Fibroblast of pulmonary artery (primary cell): ENCODE data around the gene SCYL1.
"Not testable (repeated sequence)": the region's sequence is repeated elsewhere in the genome, so short reads cannot be mapped to it uniquely, and the experiment has no call there.

Experiments used
- DNase-seq: peaks from one replicate; pipeline ENCODE4 v3.0.0-alpha.2; 2010; ENCODE audit warnings: low read depth
- H3K4me3 ChIP-seq: replicated peaks from 2 replicates; pipeline ENCODE4 v1.5.1; 2011; ENCODE audit warnings: low read depth, mild to moderate bottlenecking, control low read depth, low read length, moderate library complexity
- TF ChIP-seq, protein P1 (sequence below): IDR thresholded peaks from 2 replicates; pipeline ENCODE4 v1.5.1; 2011; ENCODE audit warnings: mild to moderate bottlenecking, control low read depth, low read length, inconsistent platforms; ENCODE audit errors: missing control alignments

Gene SCYL1

DNA sequence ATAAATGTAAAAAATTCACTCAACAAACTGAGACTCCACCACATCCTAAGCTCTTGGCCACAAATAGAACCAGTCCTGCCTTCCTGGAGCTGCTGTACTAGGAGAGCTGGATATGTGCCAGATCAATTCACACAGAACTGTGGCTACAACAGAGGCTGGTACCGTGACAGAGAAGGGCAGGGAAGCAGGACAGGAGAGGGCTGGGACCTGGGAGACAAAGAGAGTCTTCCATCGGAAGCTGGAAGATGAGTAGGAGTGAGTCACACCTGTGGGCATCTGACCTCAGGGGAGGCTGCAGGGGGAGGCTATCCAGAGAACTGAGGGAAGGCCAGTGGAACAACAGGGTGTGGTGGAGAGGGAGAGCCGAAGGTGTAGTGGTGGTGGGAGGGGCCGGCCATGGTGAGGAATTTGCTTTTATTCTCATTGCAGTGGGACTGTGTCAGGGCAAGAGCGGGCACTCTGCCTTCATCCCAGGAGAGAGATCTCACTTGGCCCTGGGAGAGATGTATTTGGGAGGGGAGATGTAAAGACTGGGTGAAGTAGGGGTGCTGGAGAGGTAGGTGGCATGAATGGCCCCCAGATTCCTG is 35.2 kb downstream of the SCYL1 start:
- peak; percentile 62 for DNase-seq
- H3K4me3 ChIP-seq = no peak overlapping the region
- TF ChIP-seq, protein P1, sequence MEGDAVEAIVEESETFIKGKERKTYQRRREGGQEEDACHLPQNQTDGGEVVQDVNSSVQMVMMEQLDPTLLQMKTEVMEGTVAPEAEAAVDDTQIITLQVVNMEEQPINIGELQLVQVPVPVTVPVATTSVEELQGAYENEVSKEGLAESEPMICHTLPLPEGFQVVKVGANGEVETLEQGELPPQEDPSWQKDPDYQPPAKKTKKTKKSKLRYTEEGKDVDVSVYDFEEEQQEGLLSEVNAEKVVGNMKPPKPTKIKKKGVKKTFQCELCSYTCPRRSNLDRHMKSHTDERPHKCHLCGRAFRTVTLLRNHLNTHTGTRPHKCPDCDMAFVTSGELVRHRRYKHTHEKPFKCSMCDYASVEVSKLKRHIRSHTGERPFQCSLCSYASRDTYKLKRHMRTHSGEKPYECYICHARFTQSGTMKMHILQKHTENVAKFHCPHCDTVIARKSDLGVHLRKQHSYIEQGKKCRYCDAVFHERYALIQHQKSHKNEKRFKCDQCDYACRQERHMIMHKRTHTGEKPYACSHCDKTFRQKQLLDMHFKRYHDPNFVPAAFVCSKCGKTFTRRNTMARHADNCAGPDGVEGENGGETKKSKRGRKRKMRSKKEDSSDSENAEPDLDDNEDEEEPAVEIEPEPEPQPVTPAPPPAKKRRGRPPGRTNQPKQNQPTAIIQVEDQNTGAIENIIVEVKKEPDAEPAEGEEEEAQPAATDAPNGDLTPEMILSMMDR = no peak

DNA sequence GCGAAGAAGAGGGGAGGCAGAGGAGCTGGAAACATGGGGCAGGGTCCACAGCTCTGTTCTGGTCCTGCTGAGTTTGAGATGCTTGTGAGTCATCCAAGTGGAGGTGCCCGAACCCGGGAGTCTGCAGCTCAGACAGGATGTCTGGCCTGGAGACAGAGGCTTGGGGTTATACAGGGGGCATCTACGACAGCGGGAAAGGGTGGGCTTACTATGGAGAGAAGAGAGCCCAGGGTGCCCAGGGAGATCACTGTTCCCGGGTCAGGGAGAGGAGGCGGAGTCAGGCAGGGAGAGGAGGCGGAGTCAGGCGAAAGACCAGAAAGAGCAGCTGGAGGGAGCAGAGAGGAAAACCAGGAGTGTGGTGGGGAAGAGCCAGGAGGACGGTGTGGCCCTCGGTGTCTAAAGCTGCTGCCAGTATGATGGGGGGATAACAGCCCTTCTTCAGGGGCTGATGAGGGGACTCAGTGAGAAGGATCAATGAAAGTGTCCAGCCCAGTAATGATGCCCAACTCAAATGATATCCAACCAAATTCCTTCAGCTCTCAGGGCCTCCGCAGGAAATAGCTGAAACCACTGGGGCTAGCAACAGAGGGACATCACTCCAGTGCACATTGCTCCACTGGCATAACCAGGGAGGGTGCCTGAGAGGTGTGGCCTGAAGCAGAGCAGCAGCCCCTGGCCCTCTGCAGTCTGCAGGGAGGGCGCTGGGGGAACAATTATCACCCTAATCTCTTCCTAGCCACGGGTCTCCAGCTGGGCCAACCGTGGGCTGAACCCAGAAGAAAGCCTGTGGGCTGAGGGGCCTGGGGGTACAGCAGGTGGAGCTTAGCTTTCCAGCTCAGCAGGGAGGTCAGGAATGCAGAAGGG is 35.9 kb downstream of the SCYL1 start:
- DNase-seq = peak; percentile 61
- no peak overlapping the region for H3K4me3 ChIP-seq
- TF ChIP-seq, protein P1 = no peak

DNA sequence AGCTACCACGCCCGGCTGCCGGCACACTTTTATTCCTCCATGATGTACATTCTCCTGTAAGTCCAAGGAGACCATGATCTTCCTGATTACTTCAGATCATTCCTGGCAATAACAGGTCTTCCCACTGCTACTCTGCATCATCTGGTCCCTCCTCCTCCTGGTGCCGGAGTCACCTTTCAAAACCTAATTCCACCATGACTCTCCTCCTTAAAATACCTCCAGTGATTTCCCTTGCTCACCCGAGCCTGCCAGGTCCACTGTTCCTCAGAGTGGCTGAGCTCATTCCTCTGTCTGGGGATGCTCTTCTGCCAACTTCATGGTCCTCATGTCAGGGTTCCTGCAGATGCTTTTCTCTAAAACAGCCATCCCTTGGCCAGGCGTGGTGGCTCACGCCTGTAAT is 37.1 kb downstream of the SCYL1 start:
- TF ChIP-seq, protein P1 = no peak
- H3K4me3 ChIP-seq = no peak overlapping the region
- no peak for DNase-seq

DNA sequence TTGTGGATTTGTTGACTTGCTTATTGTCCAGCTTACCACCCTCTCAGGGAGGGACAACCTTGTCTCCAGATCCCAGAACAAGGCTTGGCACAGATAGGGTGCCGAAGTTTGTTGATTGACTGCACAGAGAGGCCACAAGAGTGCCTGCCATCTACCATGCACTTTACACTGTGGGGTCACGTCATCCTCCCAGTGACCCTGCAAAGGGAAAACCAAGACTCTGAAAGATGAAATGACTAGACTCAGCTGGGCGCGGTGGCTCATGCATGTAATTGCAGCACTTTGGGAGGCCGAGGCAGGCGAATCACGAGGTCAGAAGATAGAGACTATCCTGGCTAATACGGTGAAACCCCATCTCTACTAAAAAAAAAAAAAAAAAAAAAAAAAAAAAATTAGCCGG is 37.9 kb downstream of the SCYL1 start:
- TF ChIP-seq, protein P1 = no peak
- no peak for DNase-seq
- no peak overlapping the region for H3K4me3 ChIP-seq

DNA sequence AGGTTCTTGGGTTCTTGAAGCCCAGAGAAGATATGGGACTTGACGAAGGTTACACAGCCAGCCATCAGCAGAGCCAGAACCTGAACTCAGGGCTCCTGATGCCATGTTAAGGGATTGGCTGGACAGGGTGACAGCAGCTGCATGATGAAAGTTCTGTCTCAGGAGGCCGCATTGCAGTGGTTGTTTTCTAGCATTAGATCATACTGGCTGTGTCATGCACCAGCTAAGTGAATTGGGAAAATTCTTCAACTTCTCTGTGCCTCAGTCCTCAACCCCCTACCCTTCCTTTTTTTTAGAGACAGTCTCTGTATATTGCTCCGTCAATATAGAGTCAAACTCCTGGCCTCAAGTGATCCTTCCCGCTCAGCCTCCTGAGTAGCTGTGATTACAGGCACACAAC is 38.7 kb downstream of the SCYL1 start:
- DNase-seq = no peak
- TF ChIP-seq, protein P1 = no peak
- H3K4me3 ChIP-seq = no peak overlapping the region

DNA sequence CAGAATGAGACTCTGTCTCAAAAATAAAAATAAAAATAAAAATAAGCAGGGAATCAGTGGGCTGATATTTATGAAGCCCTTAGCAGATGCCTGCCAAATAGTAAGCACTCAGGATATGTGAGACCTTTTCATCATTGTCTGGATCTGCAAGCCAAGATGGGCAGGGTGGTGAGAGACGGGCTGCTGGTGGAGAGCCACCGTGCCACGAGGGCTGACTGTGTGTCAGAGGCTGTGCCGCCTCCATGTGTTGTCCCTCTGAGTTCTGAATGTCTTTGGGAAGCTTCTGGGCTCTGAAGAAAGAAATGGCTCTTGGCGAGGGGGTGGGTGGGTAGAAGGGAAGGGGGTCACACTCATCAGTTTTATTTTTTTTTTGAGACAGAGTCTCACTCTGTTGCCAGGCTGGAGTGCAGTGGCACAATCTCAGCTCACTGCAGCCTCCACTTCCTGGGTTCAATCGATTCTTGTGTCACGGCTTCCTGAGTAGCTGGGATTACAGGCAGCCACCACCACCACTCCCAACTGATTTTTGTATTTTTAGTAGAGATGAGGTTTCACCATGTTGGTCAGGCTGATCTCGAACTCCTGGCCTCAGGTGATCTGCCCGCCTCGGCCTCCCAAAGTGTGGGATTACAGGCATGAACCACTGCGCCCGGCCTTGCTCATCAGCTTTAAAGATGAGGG is 40.1 kb downstream of the SCYL1 start:
- H3K4me3 ChIP-seq, DNase-seq: not testable (repeated sequence)
